ENCODE data around the gene LAMC2.
"Not testable (repeated sequence)": the region's sequence is repeated elsewhere in the genome, so short reads cannot be mapped to it uniquely, and the experiment has no call there.

The LAMC2 gene

GRCh38 chr1:183185941-183186490, at the start of gene LAMC2:
Gene LAMC2, plus strand, starts transcription at chr1:183186264. Its CDS starts 89 bp downstream, at chr1:183186353.
- DNase-seq (ENCODE audit: low read depth): no peak

DNA sequence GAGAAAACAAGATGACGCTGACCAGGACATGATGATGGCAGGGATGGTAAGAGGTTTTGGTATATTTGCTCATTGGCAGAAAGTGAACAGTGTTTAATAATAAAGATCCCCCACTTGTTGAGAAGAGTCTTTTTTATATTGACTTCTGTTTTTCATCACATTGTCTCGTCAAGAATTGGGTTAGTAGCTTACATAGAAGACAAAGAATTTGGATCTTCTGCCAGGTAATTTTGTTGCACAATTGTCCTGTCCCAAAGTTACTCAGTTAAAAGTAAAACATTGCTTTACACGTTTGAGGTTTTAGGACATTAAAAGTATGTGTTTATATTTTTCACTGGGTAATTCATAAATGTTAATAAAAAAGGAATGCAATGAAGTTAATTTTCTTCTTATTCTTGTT, 48.3 kb upstream of the LAMC2 start:
- DNase-seq (ENCODE audit: low read depth): no peak

GRCh38 chr1:183138301-183138700, 47.8 kb upstream of the LAMC2 start:
- no peak for DNase-seq (ENCODE audit: low read depth)

DNA sequence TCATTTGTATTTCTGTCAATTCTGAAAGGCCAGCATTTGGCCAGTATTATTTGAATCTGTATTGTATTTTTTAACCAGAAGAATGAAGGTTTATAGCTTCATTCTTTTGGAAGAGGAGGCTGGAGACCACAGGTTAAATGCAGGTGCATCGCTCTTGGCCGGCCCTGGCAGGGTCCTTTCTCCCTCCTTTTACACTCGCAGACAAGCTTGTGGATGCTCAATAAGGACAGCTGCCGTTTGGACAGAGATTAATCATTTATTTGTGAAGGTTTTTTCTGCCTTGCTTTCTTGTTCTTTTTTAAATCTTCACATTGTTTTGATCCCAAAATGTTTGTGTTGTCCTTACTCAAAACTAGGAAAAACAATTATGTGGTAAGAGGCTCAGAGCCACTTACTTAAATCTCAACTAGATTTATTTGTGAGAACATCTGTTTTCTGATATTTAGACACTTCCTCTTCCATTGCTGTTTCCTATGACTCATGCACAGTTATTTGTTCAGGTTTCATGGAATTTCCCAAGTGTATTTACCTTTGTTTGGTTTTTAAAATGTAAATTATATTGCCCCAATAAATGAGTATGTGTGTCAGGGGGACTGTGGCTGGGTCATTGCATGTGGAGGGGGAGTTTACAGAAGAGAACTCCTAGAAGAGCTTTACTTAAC, 46.7 kb upstream of the LAMC2 start:
- no peak for DNase-seq (ENCODE audit: low read depth)

DNA sequence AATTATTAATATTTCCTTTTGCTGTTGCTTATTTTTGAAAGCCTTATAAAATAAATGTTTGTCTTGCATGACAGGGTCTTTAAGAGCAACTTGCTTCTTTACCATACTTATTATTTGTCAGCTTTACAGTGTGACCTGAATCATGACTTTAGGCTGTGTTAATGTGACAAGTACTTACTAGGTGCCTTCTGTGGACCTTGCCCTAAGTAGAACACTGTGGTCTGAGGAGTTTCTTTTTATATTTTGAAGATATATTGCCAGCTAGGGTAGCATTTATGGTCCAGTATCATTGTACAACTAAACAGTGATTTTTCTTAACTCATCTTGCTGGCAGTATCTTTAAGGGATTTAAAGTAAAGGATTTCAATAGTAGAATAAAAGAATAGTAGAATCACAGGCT, 45.4 kb upstream of the LAMC2 start:
- no peak for DNase-seq (ENCODE audit: low read depth)

- no peak for DNase-seq (ENCODE audit: low read depth)
Observed at GRCh38 chr1:183142171-183142570, 43.9 kb upstream of the LAMC2 start.

GRCh38 chr1:183143576-183144315, 42.3 kb upstream of the LAMC2 start:
- DNase-seq (ENCODE audit: low read depth): no peak

- no peak for DNase-seq (ENCODE audit: low read depth)
Observed at GRCh38 chr1:183144752-183145151, 41.3 kb upstream of the LAMC2 start.

DNA sequence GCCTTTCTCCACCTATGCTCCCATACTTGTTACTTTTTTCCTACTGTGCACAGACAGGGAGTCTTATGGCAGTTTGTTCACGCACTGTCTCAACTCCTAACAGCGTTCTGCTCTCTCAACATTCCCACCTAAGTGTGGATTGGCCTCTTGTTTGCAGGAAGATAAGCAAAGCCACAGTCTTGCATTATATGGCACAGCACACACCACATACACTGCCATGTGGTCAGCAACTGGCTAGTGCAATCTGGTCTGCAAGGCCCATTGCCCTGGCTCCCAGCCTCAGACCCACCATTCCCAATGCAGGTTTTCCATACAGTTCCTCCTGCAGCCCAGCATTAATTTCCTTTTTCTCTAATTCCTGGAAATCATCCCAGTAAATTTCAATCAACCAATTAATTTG, 38.3 kb upstream of the LAMC2 start:
- DNase-seq (ENCODE audit: low read depth): no peak

GRCh38 chr1:183148599-183148998, 37.5 kb upstream of the LAMC2 start:
- no peak for DNase-seq (ENCODE audit: low read depth)

DNA sequence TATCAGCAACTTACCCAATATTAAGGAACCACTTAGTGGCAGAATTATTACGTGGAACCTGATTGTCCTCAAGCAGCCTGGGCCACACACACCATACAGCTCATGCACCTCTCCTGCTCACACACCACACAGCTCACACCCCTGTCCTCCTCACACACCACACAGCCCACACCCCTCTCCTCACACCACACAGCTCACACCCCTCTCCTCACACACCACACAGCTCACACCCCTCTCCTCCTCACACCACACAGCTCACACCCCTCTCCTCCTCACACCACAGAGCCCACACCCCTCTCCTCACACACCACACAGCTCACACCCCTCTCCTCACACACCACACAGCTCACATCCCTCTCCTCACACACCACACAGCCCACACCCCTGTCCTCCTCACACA, 36.8 kb upstream of the LAMC2 start:
- no peak for DNase-seq (ENCODE audit: low read depth)

DNA sequence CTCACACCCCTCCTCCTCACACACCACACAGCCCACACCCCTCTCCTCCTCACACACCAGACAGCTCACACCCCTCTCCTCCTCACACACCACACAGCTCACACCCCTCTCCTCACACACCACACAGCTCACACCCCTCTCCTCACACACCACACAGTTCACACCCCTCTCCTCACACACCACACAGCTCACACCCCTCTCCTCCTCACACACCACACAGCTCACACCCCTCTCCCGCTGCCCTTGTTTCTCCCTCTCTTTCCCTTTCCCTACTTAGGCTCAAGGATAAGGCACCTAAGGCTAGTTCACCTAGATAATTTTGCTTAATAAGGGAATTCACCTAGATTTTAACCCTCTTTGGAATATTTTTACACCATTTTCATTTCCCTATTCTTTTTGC, 36.0 kb upstream of the LAMC2 start:
- not testable (repeated sequence) for DNase-seq (ENCODE audit: low read depth)

DNA sequence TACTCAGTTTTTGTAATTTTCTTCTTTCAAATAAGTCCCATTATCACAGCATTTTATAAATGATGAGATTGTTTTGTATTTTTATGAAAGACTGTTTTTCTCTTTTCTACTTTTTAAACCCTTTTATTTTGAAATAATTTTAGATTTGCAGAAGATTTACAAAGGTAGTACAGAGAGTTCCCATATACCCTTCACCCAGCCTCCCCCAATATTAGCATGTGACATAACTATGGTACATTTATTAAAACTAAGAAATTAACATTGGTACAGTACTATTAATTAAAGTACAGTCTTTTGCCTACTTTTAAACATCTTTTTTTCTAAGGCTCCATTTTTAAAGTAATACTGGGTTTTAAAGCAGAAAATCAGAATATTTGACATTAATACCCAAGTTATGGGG, 35.6 kb upstream of the LAMC2 start:
- DNase-seq (ENCODE audit: low read depth): no peak

DNA sequence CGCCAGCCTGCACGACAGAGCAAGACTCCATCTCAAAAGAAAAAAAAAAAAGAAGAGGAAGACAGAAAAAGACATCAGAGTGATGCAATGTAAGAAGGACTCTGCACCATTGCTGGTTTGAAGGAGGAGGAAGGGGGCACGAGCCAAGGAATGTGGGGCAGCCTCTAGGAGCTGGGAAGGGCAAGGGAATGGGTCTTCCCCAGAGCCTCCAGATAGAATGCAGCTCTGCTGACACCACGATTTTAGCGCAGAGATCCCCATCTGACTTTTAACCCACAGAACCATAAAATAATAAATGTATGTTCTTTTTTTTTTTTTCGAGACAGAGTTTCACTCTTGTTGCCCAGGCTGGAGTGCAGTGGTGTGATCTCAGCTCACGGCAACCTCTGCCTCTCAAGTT, 33.9 kb upstream of the LAMC2 start:
- no peak for DNase-seq (ENCODE audit: low read depth)

DNA sequence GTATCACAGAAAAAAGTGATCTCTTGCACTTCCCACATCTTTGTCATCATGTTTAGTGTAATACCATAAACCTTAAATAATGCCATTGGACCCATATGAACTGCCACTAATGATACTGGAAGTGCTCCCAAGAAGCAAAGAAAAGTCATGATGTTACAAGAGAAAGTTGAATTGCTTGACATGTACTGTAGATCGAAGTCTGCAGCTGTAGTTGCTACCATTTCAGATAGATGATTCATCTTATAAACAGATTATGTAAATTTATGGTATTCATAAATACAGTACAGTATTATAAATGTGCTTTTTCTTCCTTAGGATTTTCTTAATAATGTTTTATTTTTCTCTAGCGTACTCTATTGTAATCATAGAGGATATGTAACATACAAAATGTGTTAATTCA, 30.1 kb upstream of the LAMC2 start:
- DNase-seq (ENCODE audit: low read depth): no peak

GRCh38 chr1:183159960-183160359, 26.1 kb upstream of the LAMC2 start:
- DNase-seq (ENCODE audit: low read depth): no peak

DNA sequence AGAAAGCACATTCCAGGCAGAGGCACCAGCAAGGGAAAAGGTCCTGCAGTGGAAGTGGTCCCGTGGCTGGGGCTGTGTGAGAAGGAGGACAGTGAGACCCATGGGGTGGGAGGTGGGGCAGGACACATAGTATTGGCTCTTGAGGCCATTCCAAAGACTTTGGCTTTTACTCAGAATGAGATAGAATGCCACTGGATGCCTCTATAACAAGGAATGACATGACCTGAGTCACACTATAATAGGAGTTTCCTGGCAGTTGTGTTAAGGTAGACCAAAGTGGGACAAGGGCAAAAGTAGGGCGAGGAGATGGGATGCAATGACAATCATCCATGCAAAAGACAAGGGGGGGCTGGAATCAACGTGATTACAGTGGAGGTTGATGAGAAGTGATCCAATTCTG, 24.7 kb upstream of the LAMC2 start:
- DNase-seq (ENCODE audit: low read depth): no peak

DNA sequence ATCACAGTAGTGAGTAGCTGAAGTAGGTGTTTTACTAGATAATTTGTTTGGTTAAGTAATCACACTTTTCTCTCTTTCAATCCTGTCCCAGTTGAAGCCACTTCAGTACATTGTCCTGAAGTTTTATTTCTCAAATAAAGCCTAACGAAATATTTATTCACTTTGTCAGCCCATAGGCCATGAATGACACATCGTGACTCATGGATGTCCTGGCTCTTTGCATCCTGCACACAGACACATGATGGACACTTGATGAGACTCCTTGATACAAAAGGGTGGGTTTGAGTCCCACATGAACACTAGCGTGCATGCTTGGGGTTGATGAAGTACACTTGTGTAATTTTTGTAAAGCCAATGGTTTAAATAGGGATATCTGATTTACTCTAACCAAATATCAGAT, 22.7 kb upstream of the LAMC2 start:
- no peak for DNase-seq (ENCODE audit: low read depth)

DNA sequence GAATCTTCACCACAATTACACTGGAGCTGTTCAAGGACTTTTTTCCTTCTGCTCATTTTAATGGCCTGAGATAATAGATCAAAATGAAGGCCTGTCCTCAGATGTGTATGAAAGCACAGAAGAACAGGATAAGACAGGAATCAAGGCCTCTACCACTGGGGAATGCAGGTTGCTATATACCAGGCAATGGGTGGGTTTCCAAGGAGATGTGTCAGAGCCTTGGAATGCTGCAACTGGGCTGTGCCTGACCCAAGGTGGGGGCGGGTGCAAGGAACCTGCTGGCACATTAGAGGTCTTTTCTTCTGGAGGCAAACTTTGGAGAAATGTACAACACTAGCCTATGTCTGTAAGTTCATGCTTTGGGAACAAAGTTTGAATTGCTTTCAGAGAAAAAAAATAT, 21.7 kb upstream of the LAMC2 start:
- DNase-seq (ENCODE audit: low read depth): no peak

- DNase-seq (ENCODE audit: low read depth): no peak
Observed at GRCh38 chr1:183164963-183165362, 21.1 kb upstream of the LAMC2 start.

DNA sequence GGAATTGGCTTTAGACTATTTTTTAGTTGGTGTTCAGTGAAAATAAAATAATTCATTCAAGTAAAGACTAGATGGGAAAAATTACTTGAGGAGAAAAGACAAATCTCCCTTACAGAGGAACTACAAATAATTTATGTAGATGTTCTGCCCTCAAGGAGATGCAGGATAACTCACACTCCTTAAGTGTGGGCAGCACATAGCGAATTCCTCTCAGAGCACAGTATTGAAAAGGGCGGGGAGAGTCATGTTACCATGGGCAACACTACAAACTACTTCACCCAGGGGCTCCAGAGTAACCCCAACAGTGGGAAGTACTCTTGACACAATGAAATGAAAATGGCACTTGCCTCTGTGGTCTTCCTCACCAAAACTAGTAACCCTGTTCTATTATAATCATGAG, 20.6 kb upstream of the LAMC2 start:
- DNase-seq (ENCODE audit: low read depth): no peak

DNA sequence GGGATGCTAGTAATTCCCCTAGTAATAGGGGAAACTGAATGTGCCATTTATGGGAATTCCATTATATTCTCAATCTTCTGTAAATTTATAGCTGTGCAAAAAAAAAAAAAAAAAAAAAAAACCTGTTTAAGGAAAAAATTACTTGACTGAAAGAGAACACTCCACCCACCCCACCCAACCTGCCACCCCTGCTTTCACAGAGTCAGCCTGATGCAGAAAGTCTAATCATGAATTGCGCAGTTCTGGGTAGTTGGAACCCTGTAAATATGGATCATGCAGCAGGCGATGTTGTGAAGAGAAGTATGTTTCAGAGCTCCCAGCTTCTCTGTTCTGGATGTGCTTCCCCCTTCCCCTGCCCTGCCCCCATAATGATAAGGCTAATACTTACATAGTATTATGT, 19.6 kb upstream of the LAMC2 start:
- DNase-seq (ENCODE audit: low read depth): no peak

- DNase-seq (ENCODE audit: low read depth): no peak
Observed at GRCh38 chr1:183167676-183168075, 18.4 kb upstream of the LAMC2 start.

GRCh38 chr1:183168308-183168707, 17.8 kb upstream of the LAMC2 start:
- DNase-seq (ENCODE audit: low read depth): no peak

All from stimulated activated CD8-positive, alpha-beta memory T cell treated with anti-CD3 and anti-CD28 coated beads, Interleukin-12 subunit alpha, Interleukin-12 subunit beta, amount 100 ng/mL, for 4 hours (primary cell).